H1 (cell line): ENCODE data around the gene NLRP6. TPM values are rescaled to one million over a fixed set of nuclear protein-coding genes. Genes with fewer than 3 reads are reported as not detected.

ENCODE experiments used
- CTCF ChIA-PET: fragments of 300-600 bp; sonication (Branson Sonifier 250); formaldehyde crosslinking; loops from one replicate; lab custom pipeline; 2021; ENCODE audit not compliant: partially characterized antibody; lab: Charles Lee
- POLR2A ChIA-PET: fragments of 300-600 bp; sonication (Branson Sonifier 250); formaldehyde crosslinking; loops from one replicate; lab custom pipeline; 2021; ENCODE audit warnings: inconsistent platforms; ENCODE audit not compliant: partially characterized antibody; lab: Charles Lee
- DNase-seq, 2 experiments: peaks; one replicate each; pipeline versions ENCODE4 v3.0.0 to v3.0.0-alpha.2; 2010 to 2022; ENCODE audit warnings: low spot score in 2 of 2, low read depth in 1 of 2, mixed read lengths in 1 of 2
- FAIRE-seq: peaks from 2 replicates; lab custom pipeline; 2011; peaks lifted over from hg19 to GRCh38; lab: Jason Lieb, UNC
- H2AFZ ChIP-seq: 2 replicates; pipeline ENCODE4 v1.8.1; 2012; ENCODE audit warnings: low read length, inconsistent platforms
- H2AK5ac ChIP-seq: 2 replicates; pipeline ENCODE4 v1.6.1; 2013; ENCODE audit warnings: low read depth, low read length
- H2BK120ac ChIP-seq: replicated peaks from 2 replicates; pipeline ENCODE3; 2013; ENCODE audit warnings: low read depth, low read length, inconsistent platforms
- H2BK12ac ChIP-seq: 2 replicates; pipeline ENCODE4 v1.6.1; 2013; ENCODE audit warnings: low read depth, low read length
- H2BK15ac ChIP-seq: 2 replicates; pipeline ENCODE4 v1.6.1; 2013; ENCODE audit warnings: low read length
- H2BK20ac ChIP-seq: 2 replicates; pipeline ENCODE4 v1.6.1; 2013; ENCODE audit warnings: low read length
- H2BK5ac ChIP-seq: 2 replicates; pipeline ENCODE4 v1.6.1; 2013; ENCODE audit warnings: low read depth, low read length
- H3K14ac ChIP-seq: 2 replicates; pipeline ENCODE4 v1.6.1; 2013; ENCODE audit warnings: inconsistent platforms; ENCODE audit not compliant: insufficient read length
- H3K18ac ChIP-seq: 2 replicates; pipeline ENCODE4 v1.6.1; 2013; ENCODE audit warnings: low read length; ENCODE audit errors: extremely low read depth
- H3K23ac ChIP-seq: 2 replicates; pipeline ENCODE4 v1.6.1; 2013; ENCODE audit warnings: inconsistent platforms; ENCODE audit not compliant: insufficient read length
- H3K23me2 ChIP-seq: 2 replicates; pipeline ENCODE4 v1.6.1; 2013; ENCODE audit warnings: low read depth, low read length
- H3K27ac ChIP-seq: 2 replicates; pipeline ENCODE4 v1.6.1; 2011; ENCODE audit warnings: low read depth, low read length, inconsistent platforms
- H3K27me3 ChIP-seq, 4 experiments: replicated peaks in 1 of 4; 1 replicate in 1 of 4; 2 replicates in 3 of 4; pipeline versions ENCODE4 v1.6.1 to v1.8.1; 2011 to 2013; ENCODE audit warnings: low read length in 3 of 4, mild to moderate bottlenecking in 3 of 4, inconsistent platforms in 2 of 4, mixed read lengths in 2 of 4, moderate library complexity in 1 of 4; ENCODE audit not compliant: control insufficient read depth in 3 of 4, insufficient read depth in 3 of 4; ENCODE audit errors: extremely low read depth in 1 of 4
- H3K36me3 ChIP-seq, 4 experiments: 2 replicates each; pipeline versions ENCODE4 v1.6.1 to v1.8.1; 2011 to 2013; ENCODE audit warnings: mild to moderate bottlenecking in 4 of 4, low read length in 3 of 4, moderate library complexity in 2 of 4, control low read depth in 1 of 4, inconsistent platforms in 1 of 4; ENCODE audit not compliant: insufficient read depth in 4 of 4, control insufficient read depth in 2 of 4
- H3K4ac ChIP-seq: replicated peaks from 2 replicates; pipeline ENCODE3; 2013; ENCODE audit warnings: low read length, low read depth, mixed read lengths, inconsistent platforms; ENCODE audit not compliant: insufficient read length
- H3K4me1 ChIP-seq, 4 experiments: replicated peaks in 1 of 4; 1 replicate in 1 of 4; 2 replicates in 3 of 4; pipeline versions ENCODE4 v1.6.1 to v1.8.1; 2011 to 2013; ENCODE audit warnings: low read length in 3 of 4, inconsistent platforms in 2 of 4, mixed read lengths in 1 of 4; ENCODE audit not compliant: insufficient read depth in 4 of 4, control insufficient read depth in 3 of 4
- H3K4me2 ChIP-seq, 2 experiments: 2 replicates each; pipeline versions ENCODE4 v1.6.1 to v1.8.1; 2011 to 2013; ENCODE audit warnings: low read depth in 2 of 2, low read length in 2 of 2, control low read depth in 1 of 2, inconsistent platforms in 1 of 2, mild to moderate bottlenecking in 1 of 2; ENCODE audit not compliant: insufficient read depth in 1 of 2
- H3K4me3 ChIP-seq, 4 experiments: fragments of 200-600, 300-600 bp in 1 of 4; sonication (generic), shearing (Covaris generic), sonication (Bioruptor Twin) in 1 of 4; 2 replicates each; pipeline versions ENCODE4 v1.5.1 to v1.8.1; 2011 to 2016; ENCODE audit warnings: low read length in 4 of 4, low read depth in 3 of 4, control low read depth in 2 of 4, inconsistent platforms in 2 of 4, mild to moderate bottlenecking in 2 of 4, mixed read lengths in 1 of 4, moderate library complexity in 1 of 4; ENCODE audit not compliant: insufficient read depth in 2 of 4; ENCODE audit errors: extremely low read depth in 1 of 4
- H3K56ac ChIP-seq: replicated peaks from 2 replicates; pipeline ENCODE3; 2013; ENCODE audit warnings: low read depth, mild to moderate bottlenecking, mixed read lengths, low read length, inconsistent platforms; ENCODE audit not compliant: insufficient read length
- H3K79me1 ChIP-seq: 2 replicates; pipeline ENCODE4 v1.6.1; 2013; ENCODE audit warnings: low read depth, low read length, control low read depth
- H3K79me2 ChIP-seq, 2 experiments: 2 replicates each; pipeline versions ENCODE4 v1.6.1 to v1.8.1; 2012 to 2013; ENCODE audit warnings: low read length in 2 of 2, mild to moderate bottlenecking in 2 of 2, inconsistent platforms in 1 of 2; ENCODE audit not compliant: insufficient read depth in 2 of 2, control insufficient read depth in 1 of 2
- H3K9ac ChIP-seq, 4 experiments: replicated peaks in 1 of 4; 1 replicate in 1 of 4; 2 replicates in 3 of 4; pipeline versions ENCODE4 v1.6.1 to v1.8.1; 2011 to 2013; ENCODE audit warnings: low read depth in 3 of 4, low read length in 3 of 4, control low read depth in 2 of 4, mild to moderate bottlenecking in 2 of 4, moderate library complexity in 2 of 4, inconsistent platforms in 1 of 4; ENCODE audit errors: extremely low read depth in 1 of 4
- H3K9me3 ChIP-seq, 2 experiments: 2 replicates each; pipeline versions ENCODE4 v1.6.1 to v1.8.1; 2012 to 2013; ENCODE audit warnings: mild to moderate bottlenecking in 2 of 2, moderate library complexity in 2 of 2, control low read depth in 1 of 2, inconsistent platforms in 1 of 2, low read depth in 1 of 2, low read length in 1 of 2, mixed read lengths in 1 of 2; ENCODE audit not compliant: insufficient read depth in 2 of 2
- H4K20me1 ChIP-seq, 2 experiments: replicated peaks in 1 of 2; 2 replicates each; pipeline versions ENCODE3 to v1.8.1; 2011 to 2013; ENCODE audit warnings: inconsistent platforms in 2 of 2, low read length in 2 of 2, mild to moderate bottlenecking in 1 of 2; ENCODE audit not compliant: insufficient read depth in 2 of 2, control insufficient read depth in 1 of 2
- H4K5ac ChIP-seq: 2 replicates; pipeline ENCODE4 v1.6.1; 2013; ENCODE audit warnings: low read length, low read depth, mixed read lengths, inconsistent platforms; ENCODE audit not compliant: insufficient read length
- H4K8ac ChIP-seq: 2 replicates; pipeline ENCODE4 v1.8.0; 2013; ENCODE audit warnings: mild to moderate bottlenecking, moderate library complexity, low read length, inconsistent platforms; ENCODE audit not compliant: insufficient read depth; ENCODE audit errors: extremely low read depth
- H4K91ac ChIP-seq: replicated peaks from 2 replicates; pipeline ENCODE3; 2013; ENCODE audit warnings: low read length, mixed read lengths, inconsistent platforms; ENCODE audit not compliant: insufficient read length
- FOSL1 ChIP-seq: IDR thresholded peaks from 2 replicates; pipeline ENCODE4 v1.6.1; 2011; ENCODE audit warnings: mild to moderate bottlenecking, low read depth, low read length, moderate library complexity; ENCODE audit not compliant: insufficient read depth
- KDM5A ChIP-seq: fragments of 200-600 bp; IDR thresholded peaks from 2 replicates; pipeline ENCODE4 v1.7.1; 2012; ENCODE audit warnings: mild to moderate bottlenecking, low read length, inconsistent platforms, mixed read lengths
- WGBS, 2 experiments: shearing (Covaris generic) in 1 of 2; methylation state at CpG; one replicate each; pipeline versions ENCODE4 v1.1.6 to v1.1.7; 2013 to 2015; ENCODE audit warnings: low lambda C conversion rate in 2 of 2, mixed read lengths in 2 of 2, inconsistent platforms in 1 of 2, low coverage in 1 of 2, missing lambda C conversion rate in 1 of 2; ENCODE audit not compliant: insufficient replicate concordance in 2 of 2, insufficient coverage in 1 of 2, insufficient read length in 1 of 2; ENCODE audit errors: extremely low coverage in 1 of 2, missing lambda C conversion rate in 1 of 2; 5-methylcytosine and 5-hydroxymethylcytosine counted together
- polyA plus RNA-seq, 7 experiments: library from polyadenylated mRNA; depleted of rRNA in 3 of 7; stranded (reverse) in 5 of 7; unstranded in 2 of 7; fragments of >200 nt in 5 of 7; fragments of 200-250 nt in 2 of 7; gene quantifications; 1 replicate in 5 of 7; 2 replicates in 1 of 7; 4 replicates in 1 of 7; pipeline versions ENCODE4 v1.2.1 to v1.2.3, GENCODE V29; 2011 to 2013; ENCODE audit warnings: missing spikeins in 2 of 7, mixed read lengths in 2 of 7
- total RNA-seq: library from RNA; stranded (reverse); fragmentation: NEBNext Ultra II Directional; extraction: Animal tissue kit (Norgen Biotek cat#: 25700); gene quantifications from 2 replicates; pipeline ENCODE4 v1.2.1, GENCODE V29; 2021

NLRP6 gene
- total and polyA plus RNA-seq, 2 of the 8 experiments (the other 6 are each of a cell fraction or from before 2014, with no cell fraction given), result not detected

DNA sequence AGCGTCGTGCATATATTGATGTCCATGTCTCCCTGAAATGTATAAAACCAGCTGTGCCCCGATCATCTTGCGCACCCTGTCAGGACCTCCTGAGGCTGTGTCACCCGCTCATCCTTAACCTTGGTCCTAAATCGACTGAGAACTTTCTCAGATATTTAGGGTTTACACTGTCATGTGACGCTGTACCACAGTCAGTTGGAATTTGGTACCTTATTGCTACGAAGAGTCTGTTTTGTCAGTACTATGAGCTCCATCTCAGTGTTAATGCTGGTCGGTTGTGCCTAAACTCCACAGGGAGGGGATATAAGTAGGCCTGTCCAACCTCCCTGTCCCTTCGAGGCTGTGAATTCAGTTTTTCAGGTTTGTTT lies 27.6 kb downstream of the NLRP6 start:
- POLR2A ChIA-PET, result interaction anchor here (0.6 to 5.2 kb wide), 14 partner anchors 11 to 80 kb away, joined by 3 to 33 read pairs (median 4); no protein-coding TSS in a partner anchor
- peaks cover 0 to 3% of the 10 kb centered on the region in 2 experiments; a peak in 1 of 4 replicates for H3K79me2 ChIP-seq
- H3K23ac ChIP-seq, result no peak overlapping the region
- H2BK120ac ChIP-seq, result peak overlapping the region; percentile 97
- peak overlapping the region; percentile 71 for H4K91ac ChIP-seq
- H2AFZ ChIP-seq, result no peak overlapping the region
- H3K56ac ChIP-seq, result no peak overlapping the region
- DNase-seq (no peak), FAIRE-seq (no peak)
- H3K9me3 ChIP-seq, result no peaks in the 10 kb centered on the region
- no peaks in the 10 kb centered on the region for H3K36me3 ChIP-seq
- peak overlapping the region; percentile 48 for H3K4ac ChIP-seq
- H2AK5ac ChIP-seq, result peak overlapping the region; percentile 86
- peak overlapping the region; percentile 4 for H4K5ac ChIP-seq
- peak overlapping the region; percentile 100 for H2BK20ac ChIP-seq
- peak overlapping the region; percentile 99 for H2BK12ac ChIP-seq
- H3K14ac ChIP-seq, result no peak overlapping the region
- peak overlapping the region; percentile 31; the same call in 1 of the 2 replicates for H3K27ac ChIP-seq
- H2BK15ac ChIP-seq, result peak overlapping the region; percentile 1; the same call in 1 of the 2 replicates
- H2BK5ac ChIP-seq, result peak overlapping the region; percentile 82; the same call in 1 of the 2 replicates
- H3K4me3 ChIP-seq, result peak overlapping the region in 2 of 4 experiments; percentile 3 to 42; a peak in 1 of 8 replicates
- CTCF ChIA-PET, result interaction anchor here (0.8 to 6.1 kb wide), 23 partner anchors 10 to 212 kb away, joined by 3 to 52 read pairs (median 5); no protein-coding TSS in a partner anchor
- peaks cover 5% of the 10 kb centered on the region; the same call in 1 of the 2 replicates for H3K23me2 ChIP-seq
- 57% methylated on average over 10 of the region's 10 CpGs; no CpG with 5 or more reads in 1 of the 2 experiments for WGBS, 2 experiments
- no peaks in the 10 kb centered on the region for H3K79me1 ChIP-seq
- H3K27me3 ChIP-seq, result no peaks in the 10 kb centered on the region; a peak in 1 of 7 replicates
- H3K4me2 ChIP-seq, result peak overlapping the region; percentile 44 to 54
- no peak overlapping the region for H4K8ac ChIP-seq
- H3K9ac ChIP-seq, result peak overlapping the region in 2 of 4 experiments; percentile 9 to 42; a peak in 3 of 7 replicates
- no peaks in the 10 kb centered on the region for H4K20me1 ChIP-seq
- H3K4me1 ChIP-seq, result peaks cover 12 to 40% (median 27%) of the 10 kb centered on the region in 4 experiments
- H3K18ac ChIP-seq, result peak overlapping the region; percentile 72
- TF ChIP-seq FOSL1 (no peak), KDM5A (no peak)
